Forelimb muscle (tissue), 1 donor: ENCODE results near the gene ZNF79. TPM values are rescaled to one million over a fixed set of nuclear protein-coding genes. Genes with fewer than 3 reads are reported as not detected.
A peak's percentile ranks its signal among the peaks of the same experiment; 100 is the strongest.

Experiments used
- DNase-seq: peaks from one replicate; pipeline ENCODE4 v3.0.0-alpha.2; 2013; ENCODE audit warnings: low read depth
- polyA plus RNA-seq: library from polyadenylated mRNA; unstranded; fragments of 120-200 nt; gene quantifications from one replicate; pipeline ENCODE4 v1.2.1, GENCODE V29; 2013; ENCODE audit not compliant: insufficient read length

The ZNF79 gene
- polyA plus RNA-seq, result 4.3 TPM

GRCh38 chr9:127423934-127424675 is at the start of gene ZNF79:
Gene ZNF79 (plus strand): TSS chr9:127424382. CDS start chr9:127424788, 406 bp downstream.
- DNase-seq, result peak; percentile 84

- DNase-seq, result no peak
These were observed 43.7 kb upstream of the ZNF79 start for GRCh38 chr9:127380479-127380878.

- no peak for DNase-seq
These were observed 41.6 kb upstream of the ZNF79 start for GRCh38 chr9:127382541-127382940.

- DNase-seq, result no peak
These were observed 40.0 kb upstream of the ZNF79 start for GRCh38 chr9:127384016-127384730.

GRCh38 chr9:127384901-127385300 is 39.3 kb upstream of the ZNF79 start:
- DNase-seq, result no peak

- DNase-seq, result no peak
These were observed 37.9 kb upstream of the ZNF79 start for GRCh38 chr9:127386249-127386648.

GRCh38 chr9:127386981-127387380 is 37.2 kb upstream of the ZNF79 start:
- DNase-seq, result no peak

GRCh38 chr9:127388037-127388855 is 35.9 kb upstream of the ZNF79 start:
- DNase-seq, result no peak

GRCh38 chr9:127388856-127389238 is 35.3 kb upstream of the ZNF79 start:
- no peak for DNase-seq

GRCh38 chr9:127389381-127390247 is 34.6 kb upstream of the ZNF79 start:
- DNase-seq, result no peak

GRCh38 chr9:127390248-127390545 is 34.0 kb upstream of the ZNF79 start:
- no peak for DNase-seq

- DNase-seq, result no peak
These were observed 33.6 kb upstream of the ZNF79 start for GRCh38 chr9:127390563-127390962.

- no peak for DNase-seq
These were observed 32.0 kb upstream of the ZNF79 start for GRCh38 chr9:127392166-127392565.

- DNase-seq, result no peak
These were observed 31.2 kb upstream of the ZNF79 start for GRCh38 chr9:127392976-127393375.

- DNase-seq, result no peak
These were observed 30.5 kb upstream of the ZNF79 start for GRCh38 chr9:127393645-127394044.

- DNase-seq, result no peak
These were observed 28.5 kb upstream of the ZNF79 start for GRCh38 chr9:127395497-127396252.

GRCh38 chr9:127396253-127396807 is 27.9 kb upstream of the ZNF79 start:
- no peak for DNase-seq

GRCh38 chr9:127396808-127397645 is 27.2 kb upstream of the ZNF79 start, which contains the start of gene SLC2A8:
Gene SLC2A8 (plus strand): TSS chr9:127397169. CDS start chr9:127397231, 62 bp downstream.
- peak; percentile 99 for DNase-seq

- DNase-seq, result no peak
These were observed 26.4 kb upstream of the ZNF79 start for GRCh38 chr9:127397646-127398274.
